Loucy (cell line): ENCODE results near the gene AGAP5.
"Not testable (repeated sequence)": the region's sequence is repeated elsewhere in the genome, so short reads cannot be mapped to it uniquely, and the experiment has no call there.

ENCODE experiments used
- H2AFZ ChIP-seq: fragments of 200-600 bp; sonication (generic); 2 replicates; pipeline ENCODE4 v1.6.0; 2016; ENCODE audit warnings: antibody characterized with exemption, mild to moderate bottlenecking, low read length, moderate library complexity
- H3F3A ChIP-seq: fragments of 200-600 bp; 2 replicates; pipeline ENCODE4 v1.6.0; 2016; ENCODE audit warnings: antibody characterized with exemption, low read depth, mild to moderate bottlenecking
- H3K27me3 ChIP-seq: fragments of 200-600 bp; sonication (generic); 2 replicates; pipeline ENCODE4 v1.6.1; 2014; ENCODE audit warnings: low read length, mild to moderate bottlenecking; ENCODE audit not compliant: insufficient read depth, poor library complexity, severe bottlenecking
- H3K36me3 ChIP-seq: fragments of 200-600 bp; sonication (generic); 2 replicates; pipeline ENCODE4 v1.6.1; 2016; ENCODE audit warnings: low read length; ENCODE audit not compliant: insufficient read depth
- H3K4me1 ChIP-seq: fragments of 200-600 bp; sonication (generic); 2 replicates; pipeline ENCODE4 v1.5.1; 2014; ENCODE audit warnings: low read length, mild to moderate bottlenecking; ENCODE audit not compliant: insufficient read depth, poor library complexity, severe bottlenecking
- H3K4me2 ChIP-seq: fragments of 200-600 bp; sonication (generic); 2 replicates; pipeline ENCODE4 v1.6.0; 2014; ENCODE audit warnings: antibody characterized with exemption, low read length, low read depth, mild to moderate bottlenecking; ENCODE audit not compliant: poor library complexity, severe bottlenecking
- H3K4me3 ChIP-seq: fragments of 200-600 bp; sonication (generic); 2 replicates; pipeline ENCODE4 v1.5.1; 2014; ENCODE audit warnings: low read length, mild to moderate bottlenecking, mixed read lengths; ENCODE audit not compliant: poor library complexity, severe bottlenecking
- H3K79me2 ChIP-seq: fragments of 200-600 bp; sonication (generic); 2 replicates; pipeline ENCODE4 v1.6.1; 2014; ENCODE audit warnings: low read length; ENCODE audit not compliant: insufficient read depth
- H3K9ac ChIP-seq: fragments of 200-600 bp; sonication (generic); 2 replicates; pipeline ENCODE4 v1.6.0; 2014; ENCODE audit warnings: mild to moderate bottlenecking, low read depth, low read length, moderate library complexity; ENCODE audit not compliant: poor library complexity, severe bottlenecking
- H3K9me2 ChIP-seq: fragments of 200-600 bp; sonication (generic); replicated peaks from 2 replicates; pipeline ENCODE4 v1.6.1; 2016; ENCODE audit warnings: low read depth, low read length, mixed read lengths
- H3K9me3 ChIP-seq: fragments of 200-600 bp; sonication (generic); 2 replicates; pipeline ENCODE4 v1.6.1; 2014; ENCODE audit warnings: mild to moderate bottlenecking, antibody characterized with exemption, low read length, low read depth; ENCODE audit not compliant: insufficient read depth
- H4K20me1 ChIP-seq: fragments of 200-600 bp; sonication (generic); 2 replicates; pipeline ENCODE4 v1.6.0; 2014; ENCODE audit warnings: antibody characterized with exemption, low read length, mild to moderate bottlenecking; ENCODE audit not compliant: insufficient read depth, poor library complexity, severe bottlenecking

The AGAP5 gene

GRCh38 chr10:73666153-73666809, 31.6 kb downstream of the AGAP5 start:
- H3K27me3 ChIP-seq, H4K20me1 ChIP-seq, H3F3A ChIP-seq, H3K79me2 ChIP-seq, H3K9ac ChIP-seq, H3K9me2 ChIP-seq, H3K4me1 ChIP-seq, H2AFZ ChIP-seq, H3K9me3 ChIP-seq, H3K4me3 ChIP-seq, H3K4me2 ChIP-seq, H3K36me3 ChIP-seq: not testable (repeated sequence)

DNA sequence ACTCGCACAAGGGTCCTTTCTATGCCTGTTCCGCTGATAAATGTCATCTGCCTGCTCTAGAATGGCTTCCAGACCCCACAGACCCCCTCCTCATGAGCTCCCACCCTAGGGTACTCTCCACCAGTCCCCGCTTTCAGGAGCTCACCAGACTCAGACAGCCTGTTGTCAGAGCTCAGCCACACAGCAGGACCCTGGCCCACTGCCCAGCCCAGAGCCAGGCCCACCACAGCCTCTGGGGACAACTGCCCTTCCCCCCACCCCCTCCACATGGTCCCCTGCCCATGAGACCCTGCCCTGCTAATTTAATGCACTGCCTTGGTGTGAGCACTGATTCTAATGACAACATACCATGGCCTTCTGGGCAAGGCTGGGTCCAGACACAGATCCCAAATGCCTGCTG, 32.3 kb downstream of the AGAP5 start:
- not testable (repeated sequence) for H3K79me2 ChIP-seq, H3K9me2 ChIP-seq, H2AFZ ChIP-seq, H3K4me3 ChIP-seq, H3K9me3 ChIP-seq, H4K20me1 ChIP-seq, H3K4me2 ChIP-seq, H3K27me3 ChIP-seq, H3K9ac ChIP-seq, H3K4me1 ChIP-seq, H3F3A ChIP-seq, H3K36me3 ChIP-seq

GRCh38 chr10:73664156-73665040, 33.5 kb downstream of the AGAP5 start:
- not testable (repeated sequence) for H3K4me2 ChIP-seq, H3K9ac ChIP-seq, H3K4me1 ChIP-seq, H3K9me2 ChIP-seq, H2AFZ ChIP-seq, H3K4me3 ChIP-seq, H3K79me2 ChIP-seq, H4K20me1 ChIP-seq, H3K27me3 ChIP-seq, H3F3A ChIP-seq, H3K36me3 ChIP-seq, H3K9me3 ChIP-seq

DNA sequence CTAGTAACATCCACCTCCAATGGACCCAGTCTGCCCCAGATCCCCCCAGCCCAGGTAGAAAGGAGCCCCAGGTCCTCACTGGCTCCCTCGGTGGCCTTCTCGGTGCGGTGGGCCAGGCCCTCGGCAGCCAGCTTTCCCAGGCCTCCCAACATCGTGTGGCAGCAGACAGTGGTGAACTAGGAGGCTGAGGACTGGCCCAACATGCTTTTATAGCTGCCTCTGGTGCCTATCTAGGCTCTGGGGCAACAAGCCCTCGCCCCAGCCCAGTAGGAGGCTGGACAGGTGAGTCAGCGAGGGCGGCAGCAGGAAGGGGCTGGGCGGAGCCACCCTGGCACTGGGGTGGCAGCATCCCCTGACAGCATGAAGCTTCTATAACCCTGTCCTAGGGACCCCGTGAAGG, 34.3 kb downstream of the AGAP5 start:
- H3K9me3 ChIP-seq, H3F3A ChIP-seq, H3K4me3 ChIP-seq, H3K9ac ChIP-seq, H4K20me1 ChIP-seq, H3K79me2 ChIP-seq, H3K4me2 ChIP-seq, H3K27me3 ChIP-seq, H3K36me3 ChIP-seq, H3K4me1 ChIP-seq, H2AFZ ChIP-seq, H3K9me2 ChIP-seq: not testable (repeated sequence)

DNA sequence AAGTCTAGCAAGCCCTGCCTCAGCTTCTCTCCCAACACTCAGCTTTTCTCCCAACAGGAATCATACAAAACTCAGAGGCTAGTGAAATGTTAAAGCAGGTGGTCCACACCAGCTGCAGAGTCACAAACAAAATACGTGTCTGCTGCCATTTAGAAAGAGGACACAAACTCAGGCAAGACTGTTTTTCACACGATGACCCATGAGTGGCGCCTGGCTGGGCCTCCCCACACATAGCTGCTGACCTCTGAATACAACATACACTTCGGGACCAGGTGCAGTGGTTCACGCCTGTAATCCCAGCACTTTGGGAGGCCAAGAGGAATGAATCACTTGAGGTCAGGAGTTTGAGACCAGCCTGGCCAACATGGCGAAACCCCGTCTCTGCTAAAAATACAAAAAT, 35.2 kb downstream of the AGAP5 start:
- H4K20me1 ChIP-seq, H3K9me3 ChIP-seq, H3F3A ChIP-seq, H3K9me2 ChIP-seq, H3K9ac ChIP-seq, H3K4me1 ChIP-seq, H3K4me2 ChIP-seq, H2AFZ ChIP-seq, H3K27me3 ChIP-seq, H3K4me3 ChIP-seq, H3K79me2 ChIP-seq, H3K36me3 ChIP-seq: not testable (repeated sequence)
